Mucosa of stomach (tissue), 1 donor: ENCODE data around the gene LBH.

Experiments
- H3K27me3 ChIP-seq: one replicate; pipeline ENCODE4 v1.7.0; 2013; ENCODE audit warnings: mild to moderate bottlenecking, low read length; ENCODE audit not compliant: control insufficient read depth, insufficient read depth
- H3K36me3 ChIP-seq: one replicate; pipeline ENCODE4 v1.7.0; 2013; ENCODE audit warnings: low read length; ENCODE audit not compliant: control insufficient read depth, insufficient read depth
- H3K4me1 ChIP-seq: one replicate; pipeline ENCODE4 v1.7.0; 2013; ENCODE audit warnings: mild to moderate bottlenecking, low read length; ENCODE audit not compliant: control insufficient read depth, insufficient read depth
- H3K4me3 ChIP-seq: one replicate; pipeline ENCODE4 v1.7.0; 2013; ENCODE audit warnings: low read length
- H3K9ac ChIP-seq: one replicate; pipeline ENCODE4 v1.7.0; 2013; ENCODE audit warnings: mild to moderate bottlenecking, low read length, moderate library complexity
- H3K9me3 ChIP-seq: one replicate; pipeline ENCODE4 v1.7.0; 2013; ENCODE audit warnings: mild to moderate bottlenecking, low read length, moderate library complexity; ENCODE audit not compliant: control insufficient read depth
- donor health status: Pancreatic carcinoma.

LBH gene

GRCh38 chr2:30294133-30294532, 62.8 kb downstream of the LBH start:
- H3K36me3 ChIP-seq: no peaks in the 10 kb centered on the region
- no peak overlapping the region for H3K4me3 ChIP-seq
- no peaks in the 10 kb centered on the region for H3K9me3 ChIP-seq
- H3K27me3 ChIP-seq: no peaks in the 10 kb centered on the region
- H3K9ac ChIP-seq: no peak overlapping the region
- H3K4me1 ChIP-seq: peaks cover 16% of the 10 kb centered on the region

DNA sequence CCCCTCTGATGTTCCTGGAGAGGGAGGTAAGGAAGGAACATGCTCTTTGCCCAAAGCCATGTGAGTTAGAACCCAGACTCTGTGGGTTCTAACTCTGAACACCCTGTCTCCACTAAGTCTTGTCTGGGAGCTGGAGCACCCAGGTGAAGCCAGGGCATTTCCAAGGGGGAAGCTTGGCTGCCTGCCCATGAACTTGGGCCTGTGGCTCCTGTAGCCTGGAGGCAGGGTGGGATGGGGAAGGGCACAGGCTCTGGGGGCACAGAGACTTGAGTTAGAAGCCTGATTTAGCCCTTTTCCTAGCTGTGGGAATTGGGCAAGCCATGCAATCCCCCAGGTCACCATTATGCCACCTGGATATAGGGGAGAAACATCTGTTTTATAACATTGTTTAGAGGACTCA, 65.2 kb downstream of the LBH start:
- Histone ChIP-seq H3K9me3 (no peaks in the 10 kb centered on the region), H3K4me1 (peaks cover 7% of the 10 kb centered on the region), H3K9ac (no peak overlapping the region), H3K36me3 (no peaks in the 10 kb centered on the region), H3K4me3 (no peak overlapping the region), H3K27me3 (no peaks in the 10 kb centered on the region)

DNA sequence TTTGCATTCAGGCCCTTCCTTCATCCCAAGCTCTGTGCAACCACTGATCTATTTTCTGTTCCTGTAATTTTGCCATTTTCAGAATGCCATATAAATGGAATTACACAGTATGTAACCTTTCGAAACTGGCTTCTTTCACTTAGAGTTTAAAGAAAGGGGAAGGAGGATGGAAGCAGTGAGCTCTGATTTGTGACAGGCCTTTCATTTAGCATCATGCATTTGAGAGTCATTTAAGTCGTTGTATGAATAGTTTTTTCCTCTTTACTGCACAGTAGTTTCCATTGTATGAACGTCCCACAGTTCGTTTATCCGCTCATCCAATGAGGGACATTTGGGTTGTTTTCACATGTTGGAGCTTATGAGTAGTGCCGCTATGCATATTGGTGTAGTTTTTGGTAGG, 67.0 kb downstream of the LBH start:
- Histone ChIP-seq H3K36me3 (no peaks in the 10 kb centered on the region), H3K9ac (no peak overlapping the region), H3K4me1 (peaks cover 9% of the 10 kb centered on the region), H3K27me3 (no peaks in the 10 kb centered on the region), H3K4me3 (no peak overlapping the region), H3K9me3 (no peaks in the 10 kb centered on the region)

DNA sequence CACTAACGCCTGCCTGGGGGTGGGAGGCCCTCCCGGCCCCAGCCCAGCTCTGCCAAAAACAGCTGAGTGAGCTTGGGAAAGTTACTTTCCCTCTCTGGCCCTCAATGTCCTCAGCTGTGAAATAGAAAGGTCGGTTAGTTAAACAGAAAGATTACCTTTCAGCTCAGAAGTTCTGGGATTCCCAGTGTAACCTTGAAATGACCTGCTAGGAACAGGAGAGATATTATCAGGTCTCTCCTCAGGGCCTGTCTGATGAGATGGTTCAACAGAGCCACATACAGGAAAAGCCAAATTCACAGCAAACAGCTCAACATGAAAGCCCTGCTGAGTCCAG, 68.8 kb downstream of the LBH start:
- no peaks in the 10 kb centered on the region for H3K27me3 ChIP-seq
- H3K36me3 ChIP-seq: no peaks in the 10 kb centered on the region
- peaks cover 9% of the 10 kb centered on the region for H3K4me1 ChIP-seq
- H3K9ac ChIP-seq: no peak overlapping the region
- no peak overlapping the region for H3K4me3 ChIP-seq
- no peaks in the 10 kb centered on the region for H3K9me3 ChIP-seq

GRCh38 chr2:30300456-30301221, 69.3 kb downstream of the LBH start:
- Histone ChIP-seq H3K9ac (no peak overlapping the region), H3K36me3 (no peaks in the 10 kb centered on the region), H3K9me3 (no peaks in the 10 kb centered on the region), H3K4me3 (no peak overlapping the region), H3K4me1 (peaks cover 13% of the 10 kb centered on the region), H3K27me3 (no peaks in the 10 kb centered on the region)

- Histone ChIP-seq H3K4me1 (peaks cover 13% of the 10 kb centered on the region), H3K9ac (no peak overlapping the region), H3K9me3 (no peaks in the 10 kb centered on the region), H3K27me3 (no peaks in the 10 kb centered on the region), H3K36me3 (no peaks in the 10 kb centered on the region), H3K4me3 (no peak overlapping the region)
Observed at GRCh38 chr2:30301551-30301950, 70.2 kb downstream of the LBH start.

- no peaks in the 10 kb centered on the region for H3K27me3 ChIP-seq
- no peak overlapping the region for H3K4me3 ChIP-seq
- peaks cover 13% of the 10 kb centered on the region for H3K4me1 ChIP-seq
- H3K9me3 ChIP-seq: no peaks in the 10 kb centered on the region
- no peaks in the 10 kb centered on the region for H3K36me3 ChIP-seq
- no peak overlapping the region for H3K9ac ChIP-seq
Observed at GRCh38 chr2:30302566-30302965, 71.2 kb downstream of the LBH start.

DNA sequence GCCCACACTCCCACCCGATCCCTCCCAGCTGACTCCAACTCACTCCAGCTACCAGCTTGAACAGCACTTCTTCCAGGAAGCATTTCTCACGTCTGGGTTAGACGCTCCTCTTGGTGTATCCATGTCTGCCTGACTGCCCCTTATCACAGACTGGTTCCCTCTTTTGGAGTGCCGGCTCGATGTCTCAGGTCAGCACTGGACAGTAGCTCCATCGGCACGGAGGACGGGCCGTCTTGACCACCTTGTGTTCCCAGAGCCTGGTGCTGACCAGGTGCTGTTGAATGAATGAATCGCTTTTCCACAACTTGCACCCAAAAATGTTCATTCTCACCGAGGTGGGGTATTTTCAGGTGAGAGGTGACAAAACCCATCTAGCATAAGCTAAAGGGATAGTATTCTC, 71.8 kb downstream of the LBH start:
- Histone ChIP-seq H3K9ac (no peak overlapping the region), H3K4me3 (no peak overlapping the region), H3K36me3 (no peaks in the 10 kb centered on the region), H3K27me3 (no peaks in the 10 kb centered on the region), H3K4me1 (peaks cover 13% of the 10 kb centered on the region), H3K9me3 (no peaks in the 10 kb centered on the region)

DNA sequence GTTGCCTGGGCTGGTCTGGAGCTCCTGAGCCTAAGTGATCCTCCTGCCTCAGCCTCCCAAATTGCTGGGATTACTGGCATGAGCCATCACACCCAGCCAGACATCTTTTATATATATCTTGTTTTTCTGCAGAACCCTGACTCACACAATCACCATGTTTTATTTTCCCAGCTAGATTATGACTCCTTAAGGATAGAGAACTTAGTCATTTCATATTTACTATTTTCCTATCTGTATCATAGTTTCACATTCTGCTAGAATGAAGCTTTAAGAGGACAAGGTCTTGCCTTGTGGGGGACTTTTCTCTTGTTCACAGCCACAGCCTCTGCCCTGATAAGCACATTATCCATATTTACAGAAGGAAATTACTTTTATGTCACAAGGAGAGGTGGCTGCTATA, 73.9 kb downstream of the LBH start:
- no peak overlapping the region for H3K9ac ChIP-seq
- H3K4me1 ChIP-seq: peaks cover 13% of the 10 kb centered on the region
- H3K27me3 ChIP-seq: no peaks in the 10 kb centered on the region
- no peaks in the 10 kb centered on the region for H3K9me3 ChIP-seq
- no peak overlapping the region for H3K4me3 ChIP-seq
- H3K36me3 ChIP-seq: no peaks in the 10 kb centered on the region

GRCh38 chr2:30306522-30306921, 75.2 kb downstream of the LBH start:
- Histone ChIP-seq H3K4me1 (peaks cover 11% of the 10 kb centered on the region), H3K27me3 (no peaks in the 10 kb centered on the region), H3K9me3 (no peaks in the 10 kb centered on the region)

DNA sequence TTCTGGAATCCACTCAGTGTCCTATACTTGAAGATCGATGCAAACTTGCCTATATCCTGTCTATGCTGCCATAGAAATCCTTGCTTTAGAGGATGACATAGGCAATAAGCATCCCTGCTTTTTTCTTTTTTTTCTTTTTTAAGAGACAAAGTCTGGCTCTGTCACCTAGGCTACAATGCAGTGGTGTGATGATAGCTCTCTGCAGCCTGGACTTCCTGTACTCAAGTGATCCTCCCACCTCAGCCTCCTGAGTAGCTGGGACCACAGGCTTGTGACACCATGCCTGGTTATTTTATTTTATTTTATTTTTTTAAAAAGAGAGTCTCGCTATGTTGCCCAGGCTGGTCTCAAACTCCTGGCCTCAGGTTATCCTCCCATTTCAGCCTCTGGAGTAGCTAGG, 76.9 kb downstream of the LBH start:
- no peaks in the 10 kb centered on the region for H3K27me3 ChIP-seq
- H3K9me3 ChIP-seq: no peaks in the 10 kb centered on the region
- no peak overlapping the region for H3K4me3 ChIP-seq
- peaks cover 6% of the 10 kb centered on the region for H3K4me1 ChIP-seq
- no peak overlapping the region for H3K9ac ChIP-seq
- no peaks in the 10 kb centered on the region for H3K36me3 ChIP-seq

More at GRCh38 chr2:30306522-30306921, 75.2 kb downstream of the LBH start:
- no peak overlapping the region for H3K9ac ChIP-seq
- no peaks in the 10 kb centered on the region for H3K36me3 ChIP-seq
- no peak overlapping the region for H3K4me3 ChIP-seq
